Progenitor cell of endocrine pancreas (in vitro differentiated cells): ENCODE measurements around the gene IL20RA. TPM values are rescaled to one million over a fixed set of nuclear protein-coding genes. Genes with fewer than 3 reads are reported as not detected.

Experiments used
- DNase-seq: peaks from one replicate; pipeline ENCODE4 v3.0.0; 2021; ENCODE audit warnings: low spot score; ENCODE audit not compliant: unreplicated experiment
- H3K27ac Mint-ChIP-seq: 2 replicates; pipeline ENCODE4 v1.8.0; 2021; ENCODE audit warnings: mild to moderate bottlenecking, moderate library complexity, mixed read lengths
- H3K27me3 Mint-ChIP-seq: 2 replicates; pipeline ENCODE4 v1.8.0; 2021; ENCODE audit warnings: mixed read lengths
- H3K36me3 Mint-ChIP-seq: 2 replicates; pipeline ENCODE4 v1.8.0; 2022; ENCODE audit warnings: mixed read lengths; ENCODE audit not compliant: insufficient read depth
- H3K4me1 Mint-ChIP-seq: 2 replicates; pipeline ENCODE4 v1.8.0; 2021; ENCODE audit warnings: low read depth, mixed read lengths
- H3K4me3 Mint-ChIP-seq: 2 replicates; pipeline ENCODE4 v1.8.0; 2021; ENCODE audit warnings: low read depth, mild to moderate bottlenecking, moderate library complexity, mixed read lengths
- H3K9me3 Mint-ChIP-seq: 2 replicates; pipeline ENCODE4 v1.8.0; 2021; ENCODE audit warnings: low read depth, mixed read lengths
- total RNA-seq: library from RNA; stranded (reverse); gene quantifications from 2 replicates; pipeline ENCODE4 v1.2.1, GENCODE V29; 2021
- TF ChIP-seq, protein P1 (sequence below): fragments of 200-600 bp; sonication (generic); IDR thresholded peaks from one replicate; pipeline ENCODE4 v1.5.0; 2021; ENCODE audit warnings: antibody characterized with exemption, mild to moderate bottlenecking; ENCODE audit not compliant: unreplicated experiment

Gene IL20RA
- total RNA-seq, 1 donor from 2014 or later, result 0.84 TPM

DNA sequence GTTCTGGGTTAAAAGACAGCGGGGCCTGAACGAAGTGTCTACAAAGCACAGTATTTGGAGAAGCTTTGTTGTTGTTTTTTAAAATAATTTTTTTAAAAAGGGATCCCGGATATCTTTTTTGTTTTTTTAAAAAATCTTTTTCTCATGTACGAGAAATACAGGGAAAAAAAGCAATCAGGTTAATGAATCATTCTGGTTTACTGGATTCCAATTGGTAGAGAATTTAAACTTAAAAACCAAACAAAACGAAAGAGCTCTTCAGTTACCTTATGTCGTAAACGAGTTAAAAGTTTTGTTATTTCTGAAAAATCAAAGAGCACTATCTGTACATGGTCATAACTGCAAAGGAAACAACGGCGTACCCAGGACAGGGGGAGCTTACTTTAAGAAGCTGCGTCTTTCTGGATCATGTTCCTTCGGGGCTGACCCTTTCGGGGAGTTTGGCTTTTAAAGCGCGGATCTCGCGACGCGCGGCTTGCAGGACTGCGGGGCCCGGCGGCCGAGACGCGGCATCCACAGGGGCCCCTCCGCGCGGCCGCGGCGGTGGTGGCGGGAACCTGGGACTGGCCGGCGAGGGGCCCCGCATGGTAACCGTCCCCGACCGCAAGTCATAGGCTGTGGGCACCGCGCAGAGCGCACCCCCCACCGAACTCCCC, 927 bp downstream of the IL20RA start:
- Mint-ChIP-seq H3K4me3 (peak overlapping the region; percentile 65), H3K27ac (no peak overlapping the region), H3K36me3 (no peaks in the 10 kb centered on the region), H3K27me3 (peaks cover 61% of the 10 kb centered on the region), H3K9me3 (peaks cover 13% of the 10 kb centered on the region), H3K4me1 (peaks cover 4% of the 10 kb centered on the region)
- TF ChIP-seq, protein P1, sequence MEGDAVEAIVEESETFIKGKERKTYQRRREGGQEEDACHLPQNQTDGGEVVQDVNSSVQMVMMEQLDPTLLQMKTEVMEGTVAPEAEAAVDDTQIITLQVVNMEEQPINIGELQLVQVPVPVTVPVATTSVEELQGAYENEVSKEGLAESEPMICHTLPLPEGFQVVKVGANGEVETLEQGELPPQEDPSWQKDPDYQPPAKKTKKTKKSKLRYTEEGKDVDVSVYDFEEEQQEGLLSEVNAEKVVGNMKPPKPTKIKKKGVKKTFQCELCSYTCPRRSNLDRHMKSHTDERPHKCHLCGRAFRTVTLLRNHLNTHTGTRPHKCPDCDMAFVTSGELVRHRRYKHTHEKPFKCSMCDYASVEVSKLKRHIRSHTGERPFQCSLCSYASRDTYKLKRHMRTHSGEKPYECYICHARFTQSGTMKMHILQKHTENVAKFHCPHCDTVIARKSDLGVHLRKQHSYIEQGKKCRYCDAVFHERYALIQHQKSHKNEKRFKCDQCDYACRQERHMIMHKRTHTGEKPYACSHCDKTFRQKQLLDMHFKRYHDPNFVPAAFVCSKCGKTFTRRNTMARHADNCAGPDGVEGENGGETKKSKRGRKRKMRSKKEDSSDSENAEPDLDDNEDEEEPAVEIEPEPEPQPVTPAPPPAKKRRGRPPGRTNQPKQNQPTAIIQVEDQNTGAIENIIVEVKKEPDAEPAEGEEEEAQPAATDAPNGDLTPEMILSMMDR, result no peak
- DNase-seq, result peak; percentile 17

DNA sequence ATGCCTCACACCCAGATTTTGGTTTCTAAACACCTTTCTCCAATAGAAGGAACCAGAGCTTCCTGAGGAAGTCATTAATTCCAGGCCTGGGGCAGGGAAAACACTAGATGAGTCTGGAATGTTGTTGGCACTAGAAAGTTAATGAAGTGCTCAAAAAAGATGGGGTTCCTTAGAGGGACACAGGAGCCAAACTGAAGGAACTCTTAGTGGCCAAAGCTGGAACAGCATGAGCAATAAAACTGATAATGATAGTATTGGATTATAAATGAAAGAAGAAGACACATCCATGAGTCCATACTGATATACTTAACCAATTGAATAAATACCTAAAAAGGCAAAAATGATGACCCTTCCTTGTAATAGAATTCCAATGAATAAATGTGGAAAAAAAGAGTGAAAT, 4.4 kb downstream of the IL20RA start:
- no peak for DNase-seq
- no peaks in the 10 kb centered on the region for H3K36me3 Mint-ChIP-seq
- peaks cover 54% of the 10 kb centered on the region for H3K27me3 Mint-ChIP-seq
- peaks cover 4% of the 10 kb centered on the region for H3K4me1 Mint-ChIP-seq
- TF ChIP-seq, protein P1, result no peak
- peaks cover 13% of the 10 kb centered on the region for H3K9me3 Mint-ChIP-seq
- H3K27ac Mint-ChIP-seq, result no peak overlapping the region
- no peak overlapping the region for H3K4me3 Mint-ChIP-seq

DNA sequence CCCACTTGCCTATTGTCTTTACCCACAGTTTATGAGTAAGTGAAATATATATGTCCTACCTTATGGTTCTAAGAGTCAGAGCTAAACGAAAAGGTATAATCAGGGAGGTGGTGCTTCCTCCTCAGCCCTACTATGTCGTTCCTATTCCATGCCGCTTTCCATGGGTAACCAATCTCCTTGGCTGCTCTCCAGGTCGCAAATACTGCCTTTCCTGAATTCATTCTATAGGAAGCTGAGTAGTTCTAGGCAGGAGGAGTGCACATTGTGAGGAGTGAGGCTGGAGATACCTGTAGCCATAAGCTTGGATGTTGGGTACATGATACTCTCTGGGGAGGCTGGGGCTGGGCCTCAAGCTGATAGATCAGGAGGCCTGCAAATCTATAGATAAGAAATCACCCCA, 5.8 kb downstream of the IL20RA start:
- DNase-seq, result no peak
- H3K9me3 Mint-ChIP-seq, result peaks cover 13% of the 10 kb centered on the region

DNA sequence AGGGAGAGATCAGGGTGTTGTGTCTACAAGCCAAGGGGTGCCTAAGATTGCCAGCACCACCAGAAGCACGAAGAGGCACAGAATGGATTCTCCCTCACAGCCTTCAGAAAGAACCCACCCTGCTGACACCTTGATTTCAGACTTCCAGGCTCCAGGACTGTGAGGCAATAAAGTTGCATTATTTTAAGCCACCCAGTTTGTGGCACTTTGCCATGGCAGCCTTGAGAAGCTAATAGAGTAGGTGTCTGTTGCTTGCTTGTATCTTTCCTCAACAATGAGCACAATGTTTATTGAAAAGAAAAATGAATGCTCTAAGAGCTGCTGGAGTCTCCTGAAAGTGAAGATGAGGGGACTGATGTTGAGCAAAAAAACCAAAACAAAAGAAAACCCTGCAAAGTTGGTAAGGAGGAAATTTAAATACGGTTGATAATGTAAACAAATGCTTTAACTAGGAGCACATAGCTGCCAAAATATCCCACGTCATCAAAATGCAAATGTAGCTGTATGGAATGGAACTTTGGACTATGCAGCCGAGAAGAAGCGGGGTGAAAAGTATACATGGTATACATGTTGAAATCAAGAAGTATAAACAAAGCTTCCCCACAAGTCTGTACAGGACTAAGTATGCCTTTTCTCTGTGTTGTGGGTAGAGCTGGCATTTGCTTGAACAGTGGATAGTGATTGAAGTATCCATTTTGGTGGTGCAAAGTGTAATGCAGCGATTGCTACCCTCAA, 8.0 kb downstream of the IL20RA start:
- H3K4me3 Mint-ChIP-seq, result no peak overlapping the region
- DNase-seq, result no peak
- no peaks in the 10 kb centered on the region for H3K36me3 Mint-ChIP-seq
- H3K27me3 Mint-ChIP-seq, result peaks cover 26% of the 10 kb centered on the region
- TF ChIP-seq, protein P1, result no peak
- peaks cover 17% of the 10 kb centered on the region for H3K9me3 Mint-ChIP-seq
- no peaks in the 10 kb centered on the region for H3K4me1 Mint-ChIP-seq
- no peak overlapping the region for H3K27ac Mint-ChIP-seq

More for the DNA sequence above, 5.8 kb downstream of the IL20RA start:
- Mint-ChIP-seq H3K27me3 (peaks cover 48% of the 10 kb centered on the region), H3K4me1 (peaks cover 2% of the 10 kb centered on the region), H3K4me3 (no peak overlapping the region), H3K27ac (no peak overlapping the region), H3K36me3 (no peaks in the 10 kb centered on the region)
- TF ChIP-seq, protein P1, result no peak

DNA sequence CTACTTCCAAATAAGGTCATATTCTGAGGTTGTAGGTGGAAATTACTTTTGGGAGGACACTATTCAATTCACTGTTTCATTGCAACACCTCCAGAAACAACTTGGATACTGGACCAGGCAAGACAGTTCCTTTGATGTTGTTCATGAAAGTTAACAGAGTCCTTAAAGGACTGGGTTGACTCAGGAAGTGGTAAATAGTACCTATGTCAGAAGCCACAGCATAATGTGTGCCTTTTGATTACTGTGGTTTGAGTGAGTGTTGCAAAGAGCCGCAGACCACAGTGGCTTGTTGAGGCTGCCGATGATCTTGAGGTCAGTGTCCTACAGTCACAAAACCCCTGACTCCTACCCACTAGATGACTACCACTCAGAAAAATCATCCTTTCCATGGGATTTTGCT, 10.9 kb downstream of the IL20RA start:
- Mint-ChIP-seq H3K4me1 (no peaks in the 10 kb centered on the region), H3K9me3 (peaks cover 4% of the 10 kb centered on the region), H3K4me3 (no peak overlapping the region), H3K27ac (no peak overlapping the region), H3K27me3 (peaks cover 7% of the 10 kb centered on the region), H3K36me3 (peaks cover 2% of the 10 kb centered on the region)
- DNase-seq, result no peak
- TF ChIP-seq, protein P1, result no peak
